Panc1 (cell line): ENCODE data around the gene SCAP.

ENCODE experiments used
- SIN3A ChIP-seq: IDR thresholded peaks from 2 replicates; pipeline ENCODE4 v1.6.1; 2012; ENCODE audit warnings: low read depth, mild to moderate bottlenecking, low read length, moderate library complexity, borderline replicate concordance; ENCODE audit not compliant: insufficient read depth
- TF ChIP-seq, protein P1 (sequence below): fragments of 450-650 bp; IDR thresholded peaks from 2 replicates; pipeline ENCODE4 v1.5.1; 2017; ENCODE audit warnings: mild to moderate bottlenecking

GRCh38 chr3:47475029-47475569 lies 642 bp downstream of the SCAP start:
- TF ChIP-seq, protein P1, sequence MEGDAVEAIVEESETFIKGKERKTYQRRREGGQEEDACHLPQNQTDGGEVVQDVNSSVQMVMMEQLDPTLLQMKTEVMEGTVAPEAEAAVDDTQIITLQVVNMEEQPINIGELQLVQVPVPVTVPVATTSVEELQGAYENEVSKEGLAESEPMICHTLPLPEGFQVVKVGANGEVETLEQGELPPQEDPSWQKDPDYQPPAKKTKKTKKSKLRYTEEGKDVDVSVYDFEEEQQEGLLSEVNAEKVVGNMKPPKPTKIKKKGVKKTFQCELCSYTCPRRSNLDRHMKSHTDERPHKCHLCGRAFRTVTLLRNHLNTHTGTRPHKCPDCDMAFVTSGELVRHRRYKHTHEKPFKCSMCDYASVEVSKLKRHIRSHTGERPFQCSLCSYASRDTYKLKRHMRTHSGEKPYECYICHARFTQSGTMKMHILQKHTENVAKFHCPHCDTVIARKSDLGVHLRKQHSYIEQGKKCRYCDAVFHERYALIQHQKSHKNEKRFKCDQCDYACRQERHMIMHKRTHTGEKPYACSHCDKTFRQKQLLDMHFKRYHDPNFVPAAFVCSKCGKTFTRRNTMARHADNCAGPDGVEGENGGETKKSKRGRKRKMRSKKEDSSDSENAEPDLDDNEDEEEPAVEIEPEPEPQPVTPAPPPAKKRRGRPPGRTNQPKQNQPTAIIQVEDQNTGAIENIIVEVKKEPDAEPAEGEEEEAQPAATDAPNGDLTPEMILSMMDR, result no peak
- no peak for TF ChIP-seq SIN3A
